WTC11 (cell line): ENCODE results near the gene NTMT2. TPM values are rescaled to one million over a fixed set of nuclear protein-coding genes. Genes with fewer than 3 reads are reported as not detected.

Source experiments
- ATAC-seq: fragments of 200-7000 bp; cut with Tn5 transposase; 2 replicates; pipeline ENCODE4 v1.10.0; 2021; ENCODE audit warnings: mild to moderate bottlenecking, moderate library complexity
- CTCF ChIA-PET: fragments of 300-600 bp; sonication (Branson Sonifier 250); formaldehyde crosslinking; loops from one replicate; lab custom pipeline; 2021; ENCODE audit warnings: antibody characterized with exemption; lab: Charles Lee
- POLR2A ChIA-PET: fragments of 350-600 bp; sonication (Branson Sonifier 250); formaldehyde crosslinking; loops from one replicate; lab custom pipeline; 2021; ENCODE audit warnings: antibody characterized with exemption; lab: Charles Lee
- DNase-seq: peaks from one replicate; pipeline ENCODE4 v3.0.0; 2021; ENCODE audit warnings: low spot score
- H3K27ac Mint-ChIP-seq: 2 replicates; pipeline ENCODE4 v1.8.0; 2021; ENCODE audit warnings: mixed read lengths
- H3K27me3 Mint-ChIP-seq: 2 replicates; pipeline ENCODE4 v1.8.0; 2021; ENCODE audit warnings: low read depth, mild to moderate bottlenecking, moderate library complexity, mixed read lengths
- H3K36me3 Mint-ChIP-seq: 2 replicates; pipeline ENCODE4 v1.8.0; 2021; ENCODE audit warnings: mixed read lengths
- H3K4me1 Mint-ChIP-seq: 2 replicates; pipeline ENCODE4 v1.8.0; 2022; ENCODE audit warnings: mixed read lengths
- H3K4me3 Mint-ChIP-seq: 2 replicates; pipeline ENCODE4 v1.8.0; 2021; ENCODE audit warnings: mild to moderate bottlenecking, moderate library complexity, mixed read lengths
- H3K9me3 Mint-ChIP-seq: 2 replicates; pipeline ENCODE4 v1.8.0; 2021; ENCODE audit warnings: mixed read lengths
- GRHL2 ChIP-seq: fragments of 250-450 bp; sonication (Bioruptor Pico); IDR thresholded peaks from 2 replicates; pipeline ENCODE4 v1.8.0; 2022; ENCODE audit warnings: mild to moderate bottlenecking, moderate library complexity; ENCODE audit not compliant: insufficient replicate concordance, severe bottlenecking
- HMGA2 ChIP-seq: fragments of 250-450 bp; sonication (Bioruptor Pico); IDR thresholded peaks from 2 replicates; pipeline ENCODE4 v1.4.0; 2021; ENCODE audit warnings: mild to moderate bottlenecking, moderate library complexity
- IRF2 ChIP-seq: sonication (generic); formaldehyde crosslinking; IDR thresholded peaks from 2 replicates; pipeline ENCODE4 v1.8.0; 2022; ENCODE audit warnings: low read depth, missing genetic modification reagents, borderline replicate concordance
- JUN ChIP-seq: sonication (generic); formaldehyde crosslinking; IDR thresholded peaks from 2 replicates; pipeline ENCODE4 v1.8.0; 2023; ENCODE audit warnings: mild to moderate bottlenecking, missing genetic modification reagents
- PRRX2 ChIP-seq: fragments of 250-450 bp; sonication (Bioruptor Pico); IDR thresholded peaks from 2 replicates; pipeline ENCODE4 v1.8.0; 2021; ENCODE audit warnings: mild to moderate bottlenecking
- SMAD3 ChIP-seq: sonication (generic); formaldehyde crosslinking; IDR thresholded peaks from 2 replicates; pipeline ENCODE4 v1.8.0; 2022; ENCODE audit warnings: missing genetic modification reagents, mild to moderate bottlenecking, borderline replicate concordance
- ZNF263 ChIP-seq: sonication (generic); formaldehyde crosslinking; IDR thresholded peaks from 2 replicates; pipeline ENCODE4 v1.8.1; 2022; ENCODE audit warnings: low read depth, mild to moderate bottlenecking, moderate library complexity, missing genetic modification reagents
- total RNA-seq: library from RNA; stranded (reverse); gene quantifications from 3 replicates; pipeline ENCODE4 v1.2.3, GENCODE V29; 2021
- TF ChIP-seq, protein P1 (sequence below): sonication (generic); formaldehyde crosslinking; conservative IDR thresholded peaks from 2 replicates; pipeline ENCODE4 v1.8.1; 2023; ENCODE audit warnings: mild to moderate bottlenecking, low read depth, missing genetic modification reagents, moderate library complexity
- TF ChIP-seq, protein P2 (sequence below): sonication (generic); formaldehyde crosslinking; IDR thresholded peaks from 2 replicates; pipeline ENCODE4 v1.8.1; 2022; ENCODE audit warnings: low read depth, missing genetic modification reagents, borderline replicate concordance
- TF ChIP-seq, protein P3 (sequence below): sonication (generic); formaldehyde crosslinking; IDR thresholded peaks from 2 replicates; pipeline ENCODE4 v1.8.1; 2023; ENCODE audit warnings: mild to moderate bottlenecking, missing genetic modification reagents, moderate library complexity
- TF ChIP-seq, protein P4 (sequence below): fragments of 250-450 bp; sonication (Bioruptor Pico); IDR thresholded peaks from 2 replicates; pipeline ENCODE4 v1.9.0; 2021; ENCODE audit warnings: moderate library complexity, mild to moderate bottlenecking, inconsistent platforms, borderline replicate concordance
- TF ChIP-seq, protein P5 (sequence below): sonication (generic); formaldehyde crosslinking; IDR thresholded peaks from 2 replicates; pipeline ENCODE4 v1.8.0; 2023; ENCODE audit warnings: missing genetic modification reagents, mild to moderate bottlenecking, borderline replicate concordance
- TF ChIP-seq, protein P6 (sequence below): sonication (generic); formaldehyde crosslinking; IDR thresholded peaks from 2 replicates; pipeline ENCODE4 v1.8.1; 2022; ENCODE audit warnings: mild to moderate bottlenecking, moderate library complexity, missing genetic modification reagents
- TF ChIP-seq, protein P7 (sequence below): sonication (generic); formaldehyde crosslinking; IDR thresholded peaks from 2 replicates; pipeline ENCODE4 v1.8.0; 2023; ENCODE audit warnings: missing genetic modification reagents
- TF ChIP-seq, protein P8 (sequence below): fragments of 250-450 bp; sonication (Bioruptor Pico); IDR thresholded peaks from 2 replicates; pipeline ENCODE4 v2.1.2; 2022; ENCODE audit warnings: mild to moderate bottlenecking, moderate library complexity

The NTMT2 gene
- total RNA-seq, 1 experiment from 2014 or later, result 0.24 TPM

DNA sequence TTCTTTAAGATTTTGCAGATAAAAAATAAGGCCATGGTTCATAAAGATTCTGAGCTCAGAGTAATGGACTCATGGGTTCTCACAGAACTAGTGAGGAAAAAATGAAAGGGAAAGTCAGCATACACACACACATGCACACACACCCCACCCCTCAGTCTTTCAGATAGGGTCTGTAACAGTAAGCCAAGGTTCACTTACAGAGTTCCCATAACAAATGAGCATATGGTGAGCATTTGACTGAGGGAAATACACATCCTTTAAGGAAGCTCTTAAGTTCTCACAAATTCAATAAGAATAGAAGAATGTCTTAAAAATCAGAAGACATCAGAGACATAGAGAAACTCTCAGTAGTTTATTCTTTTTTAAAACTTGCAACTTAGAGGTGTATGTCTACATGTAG is 57.9 kb downstream of the NTMT2 start:
- TF ChIP-seq ZNF263, result no peak
- no peak for TF ChIP-seq PRRX2
- TF ChIP-seq, protein P1, sequence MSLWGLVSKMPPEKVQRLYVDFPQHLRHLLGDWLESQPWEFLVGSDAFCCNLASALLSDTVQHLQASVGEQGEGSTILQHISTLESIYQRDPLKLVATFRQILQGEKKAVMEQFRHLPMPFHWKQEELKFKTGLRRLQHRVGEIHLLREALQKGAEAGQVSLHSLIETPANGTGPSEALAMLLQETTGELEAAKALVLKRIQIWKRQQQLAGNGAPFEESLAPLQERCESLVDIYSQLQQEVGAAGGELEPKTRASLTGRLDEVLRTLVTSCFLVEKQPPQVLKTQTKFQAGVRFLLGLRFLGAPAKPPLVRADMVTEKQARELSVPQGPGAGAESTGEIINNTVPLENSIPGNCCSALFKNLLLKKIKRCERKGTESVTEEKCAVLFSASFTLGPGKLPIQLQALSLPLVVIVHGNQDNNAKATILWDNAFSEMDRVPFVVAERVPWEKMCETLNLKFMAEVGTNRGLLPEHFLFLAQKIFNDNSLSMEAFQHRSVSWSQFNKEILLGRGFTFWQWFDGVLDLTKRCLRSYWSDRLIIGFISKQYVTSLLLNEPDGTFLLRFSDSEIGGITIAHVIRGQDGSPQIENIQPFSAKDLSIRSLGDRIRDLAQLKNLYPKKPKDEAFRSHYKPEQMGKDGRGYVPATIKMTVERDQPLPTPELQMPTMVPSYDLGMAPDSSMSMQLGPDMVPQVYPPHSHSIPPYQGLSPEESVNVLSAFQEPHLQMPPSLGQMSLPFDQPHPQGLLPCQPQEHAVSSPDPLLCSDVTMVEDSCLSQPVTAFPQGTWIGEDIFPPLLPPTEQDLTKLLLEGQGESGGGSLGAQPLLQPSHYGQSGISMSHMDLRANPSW (CRISPR knock-in tag), result no peak
- TF ChIP-seq, all 79 proteins: peak for 0
- Mint-ChIP-seq H3K4me3 (no peak overlapping the region), H3K36me3 (peaks cover 20% of the 10 kb centered on the region), H3K27ac (no peak overlapping the region), H3K27me3 (peaks cover 2% of the 10 kb centered on the region; the same call in 1 of the 2 replicates), H3K4me1 (peaks cover 19% of the 10 kb centered on the region), H3K9me3 (peaks cover 21% of the 10 kb centered on the region)
- no peak for DNase-seq
- CTCF ChIA-PET, result no interaction called here
- no peak for ATAC-seq
- POLR2A ChIA-PET, result no interaction called here

DNA sequence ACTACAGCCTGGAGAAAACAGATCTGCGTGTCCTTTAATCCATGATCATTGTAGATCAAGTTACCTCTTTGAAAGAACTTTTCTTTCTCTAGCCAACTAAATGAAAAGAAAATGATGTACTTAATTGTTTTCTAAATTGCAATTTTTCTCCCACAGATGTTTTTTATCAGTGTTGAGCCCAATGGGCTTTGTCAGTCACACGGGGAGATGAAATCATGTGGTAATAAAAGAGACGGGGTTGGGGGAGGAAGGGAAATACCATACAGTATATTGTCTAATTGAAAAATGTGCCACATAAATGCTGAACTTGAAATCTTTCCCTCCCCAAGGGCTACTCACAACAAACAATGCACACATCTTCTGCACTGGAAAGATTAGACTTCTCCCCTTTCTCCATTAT is 58.4 kb downstream of the NTMT2 start:
- no peak for ATAC-seq
- ChIA-PET CTCF (no interaction called here), POLR2A (no interaction called here)
- no peaks in the 10 kb centered on the region; the same call in 1 of the 2 replicates for H3K27me3 Mint-ChIP-seq
- H3K9me3 Mint-ChIP-seq, result peaks cover 21% of the 10 kb centered on the region
- peaks cover 20% of the 10 kb centered on the region for H3K4me1 Mint-ChIP-seq
- peaks cover 20% of the 10 kb centered on the region for H3K36me3 Mint-ChIP-seq
- DNase-seq, result no peak
- H3K27ac Mint-ChIP-seq, result no peak overlapping the region
- TF ChIP-seq IRF2 (CRISPR knock-in tag), result no peak
- TF ChIP-seq, protein P2, sequence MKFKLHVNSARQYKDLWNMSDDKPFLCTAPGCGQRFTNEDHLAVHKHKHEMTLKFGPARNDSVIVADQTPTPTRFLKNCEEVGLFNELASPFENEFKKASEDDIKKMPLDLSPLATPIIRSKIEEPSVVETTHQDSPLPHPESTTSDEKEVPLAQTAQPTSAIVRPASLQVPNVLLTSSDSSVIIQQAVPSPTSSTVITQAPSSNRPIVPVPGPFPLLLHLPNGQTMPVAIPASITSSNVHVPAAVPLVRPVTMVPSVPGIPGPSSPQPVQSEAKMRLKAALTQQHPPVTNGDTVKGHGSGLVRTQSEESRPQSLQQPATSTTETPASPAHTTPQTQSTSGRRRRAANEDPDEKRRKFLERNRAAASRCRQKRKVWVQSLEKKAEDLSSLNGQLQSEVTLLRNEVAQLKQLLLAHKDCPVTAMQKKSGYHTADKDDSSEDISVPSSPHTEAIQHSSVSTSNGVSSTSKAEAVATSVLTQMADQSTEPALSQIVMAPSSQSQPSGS, result no peak
- TF ChIP-seq, protein P3, sequence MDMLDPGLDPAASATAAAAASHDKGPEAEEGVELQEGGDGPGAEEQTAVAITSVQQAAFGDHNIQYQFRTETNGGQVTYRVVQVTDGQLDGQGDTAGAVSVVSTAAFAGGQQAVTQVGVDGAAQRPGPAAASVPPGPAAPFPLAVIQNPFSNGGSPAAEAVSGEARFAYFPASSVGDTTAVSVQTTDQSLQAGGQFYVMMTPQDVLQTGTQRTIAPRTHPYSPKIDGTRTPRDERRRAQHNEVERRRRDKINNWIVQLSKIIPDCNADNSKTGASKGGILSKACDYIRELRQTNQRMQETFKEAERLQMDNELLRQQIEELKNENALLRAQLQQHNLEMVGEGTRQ (CRISPR knock-in tag), result no peak
- TF ChIP-seq SMAD3, result no peak
- TF ChIP-seq HMGA2 (CRISPR knock-in tag), result no peak
- H3K4me3 Mint-ChIP-seq, result no peak overlapping the region

DNA sequence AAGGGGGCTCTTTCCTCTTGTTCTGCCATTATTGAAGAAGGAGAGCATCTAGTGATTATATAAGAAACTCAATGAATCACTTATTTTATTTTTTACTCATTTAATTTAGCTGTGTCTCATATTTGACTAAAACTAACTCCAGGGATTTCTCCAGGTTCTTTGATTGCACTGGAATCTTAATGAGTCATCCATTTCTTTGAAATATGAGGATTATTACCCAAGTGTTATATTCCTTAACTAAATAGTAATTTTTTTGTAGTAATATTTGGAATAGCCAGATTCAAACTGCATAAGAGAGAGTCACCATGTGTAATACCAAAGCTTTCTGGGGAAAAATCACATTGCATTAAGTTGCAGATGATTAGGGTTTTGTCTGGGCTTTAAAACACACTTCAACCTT is 59.5 kb downstream of the NTMT2 start:
- ATAC-seq (no peak), DNase-seq (no peak)
- H3K27me3 Mint-ChIP-seq, result no peaks in the 10 kb centered on the region; the same call in 1 of the 2 replicates
- H3K27ac Mint-ChIP-seq, result no peak overlapping the region
- H3K4me1 Mint-ChIP-seq, result peaks cover 28% of the 10 kb centered on the region
- H3K9me3 Mint-ChIP-seq, result peaks cover 29% of the 10 kb centered on the region
- ChIA-PET POLR2A (no interaction called here), CTCF (no interaction called here)
- H3K36me3 Mint-ChIP-seq, result peaks cover 20% of the 10 kb centered on the region
- H3K4me3 Mint-ChIP-seq, result no peak overlapping the region
- TF ChIP-seq, protein P4, sequence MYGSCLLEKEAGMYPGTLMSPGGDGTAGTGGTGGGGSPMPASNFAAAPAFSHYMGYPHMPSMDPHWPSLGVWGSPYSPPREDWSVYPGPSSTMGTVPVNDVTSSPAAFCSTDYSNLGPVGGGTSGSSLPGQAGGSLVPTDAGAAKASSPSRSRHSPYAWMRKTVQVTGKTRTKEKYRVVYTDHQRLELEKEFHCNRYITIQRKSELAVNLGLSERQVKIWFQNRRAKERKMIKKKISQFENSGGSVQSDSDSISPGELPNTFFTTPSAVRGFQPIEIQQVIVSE (CRISPR knock-in tag), result no peak
- TF ChIP-seq, protein P1 (CRISPR knock-in tag), result no peak
- TF ChIP-seq, protein P5, sequence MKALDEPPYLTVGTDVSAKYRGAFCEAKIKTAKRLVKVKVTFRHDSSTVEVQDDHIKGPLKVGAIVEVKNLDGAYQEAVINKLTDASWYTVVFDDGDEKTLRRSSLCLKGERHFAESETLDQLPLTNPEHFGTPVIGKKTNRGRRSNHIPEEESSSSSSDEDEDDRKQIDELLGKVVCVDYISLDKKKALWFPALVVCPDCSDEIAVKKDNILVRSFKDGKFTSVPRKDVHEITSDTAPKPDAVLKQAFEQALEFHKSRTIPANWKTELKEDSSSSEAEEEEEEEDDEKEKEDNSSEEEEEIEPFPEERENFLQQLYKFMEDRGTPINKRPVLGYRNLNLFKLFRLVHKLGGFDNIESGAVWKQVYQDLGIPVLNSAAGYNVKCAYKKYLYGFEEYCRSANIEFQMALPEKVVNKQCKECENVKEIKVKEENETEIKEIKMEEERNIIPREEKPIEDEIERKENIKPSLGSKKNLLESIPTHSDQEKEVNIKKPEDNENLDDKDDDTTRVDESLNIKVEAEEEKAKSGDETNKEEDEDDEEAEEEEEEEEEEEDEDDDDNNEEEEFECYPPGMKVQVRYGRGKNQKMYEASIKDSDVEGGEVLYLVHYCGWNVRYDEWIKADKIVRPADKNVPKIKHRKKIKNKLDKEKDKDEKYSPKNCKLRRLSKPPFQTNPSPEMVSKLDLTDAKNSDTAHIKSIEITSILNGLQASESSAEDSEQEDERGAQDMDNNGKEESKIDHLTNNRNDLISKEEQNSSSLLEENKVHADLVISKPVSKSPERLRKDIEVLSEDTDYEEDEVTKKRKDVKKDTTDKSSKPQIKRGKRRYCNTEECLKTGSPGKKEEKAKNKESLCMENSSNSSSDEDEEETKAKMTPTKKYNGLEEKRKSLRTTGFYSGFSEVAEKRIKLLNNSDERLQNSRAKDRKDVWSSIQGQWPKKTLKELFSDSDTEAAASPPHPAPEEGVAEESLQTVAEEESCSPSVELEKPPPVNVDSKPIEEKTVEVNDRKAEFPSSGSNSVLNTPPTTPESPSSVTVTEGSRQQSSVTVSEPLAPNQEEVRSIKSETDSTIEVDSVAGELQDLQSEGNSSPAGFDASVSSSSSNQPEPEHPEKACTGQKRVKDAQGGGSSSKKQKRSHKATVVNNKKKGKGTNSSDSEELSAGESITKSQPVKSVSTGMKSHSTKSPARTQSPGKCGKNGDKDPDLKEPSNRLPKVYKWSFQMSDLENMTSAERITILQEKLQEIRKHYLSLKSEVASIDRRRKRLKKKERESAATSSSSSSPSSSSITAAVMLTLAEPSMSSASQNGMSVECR (CRISPR knock-in tag), result no peak
- TF ChIP-seq, protein P6, sequence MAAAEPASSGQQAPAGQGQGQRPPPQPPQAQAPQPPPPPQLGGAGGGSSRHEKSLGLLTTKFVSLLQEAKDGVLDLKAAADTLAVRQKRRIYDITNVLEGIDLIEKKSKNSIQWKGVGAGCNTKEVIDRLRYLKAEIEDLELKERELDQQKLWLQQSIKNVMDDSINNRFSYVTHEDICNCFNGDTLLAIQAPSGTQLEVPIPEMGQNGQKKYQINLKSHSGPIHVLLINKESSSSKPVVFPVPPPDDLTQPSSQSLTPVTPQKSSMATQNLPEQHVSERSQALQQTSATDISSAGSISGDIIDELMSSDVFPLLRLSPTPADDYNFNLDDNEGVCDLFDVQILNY (CRISPR knock-in tag), result no peak
- TF ChIP-seq GRHL2 (CRISPR knock-in tag) (no peak), JUN (CRISPR knock-in tag) (no peak)
- TF ChIP-seq, protein P7, sequence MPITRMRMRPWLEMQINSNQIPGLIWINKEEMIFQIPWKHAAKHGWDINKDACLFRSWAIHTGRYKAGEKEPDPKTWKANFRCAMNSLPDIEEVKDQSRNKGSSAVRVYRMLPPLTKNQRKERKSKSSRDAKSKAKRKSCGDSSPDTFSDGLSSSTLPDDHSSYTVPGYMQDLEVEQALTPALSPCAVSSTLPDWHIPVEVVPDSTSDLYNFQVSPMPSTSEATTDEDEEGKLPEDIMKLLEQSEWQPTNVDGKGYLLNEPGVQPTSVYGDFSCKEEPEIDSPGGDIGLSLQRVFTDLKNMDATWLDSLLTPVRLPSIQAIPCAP (CRISPR knock-in tag), result no peak
- TF ChIP-seq, protein P8, sequence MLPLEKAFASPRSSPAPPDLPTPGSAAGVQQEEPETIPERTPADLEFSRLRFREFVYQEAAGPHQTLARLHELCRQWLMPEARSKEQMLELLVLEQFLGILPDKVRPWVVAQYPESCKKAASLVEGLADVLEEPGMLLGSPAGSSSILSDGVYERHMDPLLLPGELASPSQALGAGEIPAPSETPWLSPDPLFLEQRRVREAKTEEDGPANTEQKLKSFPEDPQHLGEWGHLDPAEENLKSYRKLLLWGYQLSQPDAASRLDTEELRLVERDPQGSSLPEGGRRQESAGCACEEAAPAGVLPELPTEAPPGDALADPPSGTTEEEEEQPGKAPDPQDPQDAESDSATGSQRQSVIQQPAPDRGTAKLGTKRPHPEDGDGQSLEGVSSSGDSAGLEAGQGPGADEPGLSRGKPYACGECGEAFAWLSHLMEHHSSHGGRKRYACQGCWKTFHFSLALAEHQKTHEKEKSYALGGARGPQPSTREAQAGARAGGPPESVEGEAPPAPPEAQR, result no peak
